Thyroid gland (tissue), 4 donors: ENCODE data around the gene PLD3. TPM values are rescaled to one million over a fixed set of nuclear protein-coding genes. Genes with fewer than 3 reads are reported as not detected.

ENCODE experiments used
- DNase-seq, 2 donors: peaks; one replicate each; pipeline ENCODE4 v3.0.0-alpha.2; 2019
- H3K27ac ChIP-seq, 3 donors: fragments of 200-600 bp; sonication (generic); 1 replicate in 2 of 3; 2 replicates in 1 of 3; pipeline ENCODE4 v1.5.1; 2016 to 2019; ENCODE audit warnings: mild to moderate bottlenecking in 1 of 3, moderate library complexity in 1 of 3
- H3K27me3 ChIP-seq: fragments of 200-600 bp; sonication (generic); one replicate; pipeline ENCODE4 v1.5.1; 2019
- H3K36me3 ChIP-seq, 2 donors: fragments of 200-600 bp; sonication (generic); one replicate each; pipeline ENCODE4 v1.5.1; 2016 to 2019
- H3K4me1 ChIP-seq, 2 donors: fragments of 200-600 bp; sonication (generic); one replicate each; pipeline ENCODE4 v1.5.1; 2017 to 2019
- H3K4me3 ChIP-seq, 3 donors: fragments of 200-600 bp; sonication (generic); replicated peaks in 1 of 3; 1 replicate in 2 of 3; 2 replicates in 1 of 3; pipeline ENCODE4 v1.5.1; 2016; ENCODE audit warnings: mild to moderate bottlenecking in 1 of 3
- H3K9me3 ChIP-seq: fragments of 200-600 bp; sonication (generic); one replicate; pipeline ENCODE4 v1.5.1; 2017
- POLR2A ChIP-seq, 2 donors: fragments of 450-650 bp; IDR thresholded peaks; one replicate each; pipeline ENCODE4 v1.6.1; 2017; ENCODE audit warnings: antibody characterized with exemption in 2 of 2, mild to moderate bottlenecking in 2 of 2, moderate library complexity in 1 of 2
- WGBS, 2 donors: methylation state at CpG; one replicate each; pipeline ENCODE4 v1.1.5; 2017; 5-methylcytosine and 5-hydroxymethylcytosine counted together
- intact Hi-C: fragments of 100-400 bp; cut with DNase I; formaldehyde crosslinking; loops from one replicate; pipeline ENCODE4 v1.15.1; 2023
- total RNA-seq, 4 donors: library from RNA; depleted of rRNA; stranded (reverse); fragments of >200 nt; gene quantifications; one replicate each; pipeline ENCODE4 v1.2.3, GENCODE V29; 2016
- TF ChIP-seq, protein P1 (sequence below), 6 experiments: fragments of 200-600 bp in 3 of 6; fragments of 450-650 bp in 3 of 6; sonication (generic) in 3 of 6; IDR thresholded peaks; one replicate each; pipeline ENCODE4 v1.5.1; 2016 to 2019; ENCODE audit warnings: antibody characterized with exemption in 6 of 6, mild to moderate bottlenecking in 2 of 6, inconsistent platforms in 1 of 6, moderate library complexity in 1 of 6

Gene PLD3
- total RNA-seq, 4 donors from 2014 or later: 151 to 258 (median 244) TPM

DNA sequence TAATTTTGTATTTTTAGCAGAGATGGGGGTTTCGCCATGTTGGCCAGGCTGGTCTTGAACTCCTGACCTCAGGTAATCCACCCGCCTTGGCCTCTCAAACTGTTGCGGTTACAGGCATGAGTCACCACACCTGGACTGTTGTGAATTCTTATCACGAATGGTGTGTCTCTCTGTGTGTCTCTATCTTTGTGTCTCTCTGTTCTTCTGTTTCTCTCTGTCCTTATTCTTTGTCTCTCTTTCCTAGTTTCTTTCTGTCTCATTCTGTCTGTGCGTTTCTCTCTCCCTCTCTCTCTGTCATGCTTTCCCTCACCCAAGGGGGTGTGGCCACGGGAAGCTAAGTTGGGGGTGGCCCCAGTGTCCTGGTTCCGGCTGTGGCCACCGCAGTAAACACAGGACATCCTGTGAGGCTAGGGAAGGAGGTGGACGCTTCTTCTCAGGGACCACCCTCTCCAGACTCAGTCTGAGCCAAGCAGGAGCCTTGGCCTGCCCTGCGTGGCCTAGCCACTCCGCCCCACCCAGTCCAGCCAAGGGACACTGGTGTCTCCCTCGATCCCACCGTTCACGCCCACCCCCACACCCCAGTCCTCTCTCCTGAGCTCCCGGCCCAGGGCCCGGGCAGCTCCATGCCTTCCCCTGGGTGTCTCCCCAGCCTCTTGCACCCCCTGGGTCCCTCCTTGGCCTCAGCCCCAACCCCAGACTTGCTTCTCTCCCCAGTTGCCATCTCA, 68.6 kb downstream of the PLD3 start:
- H3K4me3 ChIP-seq: no peak overlapping the region
- intact Hi-C loops: no loop called here
- H3K27ac ChIP-seq: peak overlapping the region; percentile 70 to 84 (median 80)
- H3K9me3 ChIP-seq: no peaks in the 10 kb centered on the region
- H3K4me1 ChIP-seq: peaks cover 29 to 32% of the 10 kb centered on the region in 2 donors
- no peaks in the 10 kb centered on the region for H3K27me3 ChIP-seq
- DNase-seq: peak in 1 of 2 donors; percentile 38
- no peaks in the 10 kb centered on the region for H3K36me3 ChIP-seq
- TF ChIP-seq POLR2A (IDR thresholded peaks at IDR 0.05): peak in 1 of 2 donors; percentile 43
- TF ChIP-seq, protein P1, sequence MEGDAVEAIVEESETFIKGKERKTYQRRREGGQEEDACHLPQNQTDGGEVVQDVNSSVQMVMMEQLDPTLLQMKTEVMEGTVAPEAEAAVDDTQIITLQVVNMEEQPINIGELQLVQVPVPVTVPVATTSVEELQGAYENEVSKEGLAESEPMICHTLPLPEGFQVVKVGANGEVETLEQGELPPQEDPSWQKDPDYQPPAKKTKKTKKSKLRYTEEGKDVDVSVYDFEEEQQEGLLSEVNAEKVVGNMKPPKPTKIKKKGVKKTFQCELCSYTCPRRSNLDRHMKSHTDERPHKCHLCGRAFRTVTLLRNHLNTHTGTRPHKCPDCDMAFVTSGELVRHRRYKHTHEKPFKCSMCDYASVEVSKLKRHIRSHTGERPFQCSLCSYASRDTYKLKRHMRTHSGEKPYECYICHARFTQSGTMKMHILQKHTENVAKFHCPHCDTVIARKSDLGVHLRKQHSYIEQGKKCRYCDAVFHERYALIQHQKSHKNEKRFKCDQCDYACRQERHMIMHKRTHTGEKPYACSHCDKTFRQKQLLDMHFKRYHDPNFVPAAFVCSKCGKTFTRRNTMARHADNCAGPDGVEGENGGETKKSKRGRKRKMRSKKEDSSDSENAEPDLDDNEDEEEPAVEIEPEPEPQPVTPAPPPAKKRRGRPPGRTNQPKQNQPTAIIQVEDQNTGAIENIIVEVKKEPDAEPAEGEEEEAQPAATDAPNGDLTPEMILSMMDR (IDR thresholded peaks at IDR 0.05): no peak
- WGBS, 2 donors: 51 to 54% methylated on average over 16 of the region's 16 CpGs

DNA sequence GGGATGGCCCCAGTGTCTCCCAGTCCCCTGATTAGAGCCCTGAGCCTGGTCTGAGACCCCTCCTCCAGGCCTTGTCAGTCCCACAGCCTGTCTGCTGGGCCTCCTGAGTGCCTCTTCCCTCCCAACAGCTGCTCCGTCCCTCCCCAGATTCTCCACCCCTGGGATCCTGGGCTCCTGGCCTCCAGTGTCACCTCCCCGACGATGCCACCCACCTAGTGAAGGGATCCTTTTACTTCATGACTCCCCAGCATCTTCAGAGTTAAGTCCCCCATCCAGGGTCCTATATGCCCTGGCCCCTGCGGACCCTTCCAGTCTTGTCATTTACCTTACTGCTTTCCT, 69.1 kb downstream of the PLD3 start:
- Histone ChIP-seq H3K27me3 (no peaks in the 10 kb centered on the region), H3K27ac (peak overlapping the region; percentile 70 to 84 (median 80)), H3K4me1 (peaks cover 35 to 37% of the 10 kb centered on the region in 2 donors), H3K36me3 (peaks cover 2 to 3% of the 10 kb centered on the region in 2 donors), H3K9me3 (no peaks in the 10 kb centered on the region), H3K4me3 (no peak overlapping the region)
- 77 to 79% methylated on average over 4 of the region's 4 CpGs for WGBS, 2 donors
- intact Hi-C loops: no loop called here
- DNase-seq: no peak
- TF ChIP-seq POLR2A (IDR thresholded peaks at IDR 0.05): no peak
- TF ChIP-seq, protein P1 (IDR thresholded peaks at IDR 0.05): no peak

DNA sequence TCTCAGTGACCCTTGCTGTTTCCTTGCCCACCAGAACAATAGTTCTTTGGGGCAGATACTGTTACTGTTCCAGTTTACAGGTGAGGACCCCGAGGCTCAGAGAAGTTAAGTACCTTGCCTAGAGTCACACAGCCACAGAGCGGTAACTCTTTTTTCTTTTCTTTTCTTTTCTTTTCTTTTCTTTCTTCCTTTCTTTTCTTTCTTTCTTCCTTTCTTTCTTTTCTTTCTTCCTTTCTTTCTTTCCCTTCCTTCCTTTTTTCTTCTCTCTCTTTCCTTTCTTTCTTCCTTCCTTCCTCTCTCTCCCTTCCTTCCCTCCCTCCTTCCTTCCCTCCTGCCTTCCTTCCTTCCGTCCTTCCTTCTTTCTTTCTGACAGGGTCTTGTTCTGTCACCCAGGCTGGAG, 69.5 kb downstream of the PLD3 start:
- peaks cover 39 to 41% of the 10 kb centered on the region in 2 donors for H3K4me1 ChIP-seq
- no peaks in the 10 kb centered on the region for H3K27me3 ChIP-seq
- peaks cover 6 to 7% of the 10 kb centered on the region in 2 donors for H3K36me3 ChIP-seq
- H3K27ac ChIP-seq: peak overlapping the region in 2 of 3 donors; percentile 80 to 84
- WGBS, 2 donors: 90 to 93% methylated on average over 3 of the region's 3 CpGs
- H3K4me3 ChIP-seq: no peak overlapping the region
- intact Hi-C loops: no loop called here
- TF ChIP-seq, protein P1 (IDR thresholded peaks at IDR 0.05): no peak
- no peak for TF ChIP-seq POLR2A (IDR thresholded peaks at IDR 0.05)
- no peaks in the 10 kb centered on the region for H3K9me3 ChIP-seq
- DNase-seq: no peak

DNA sequence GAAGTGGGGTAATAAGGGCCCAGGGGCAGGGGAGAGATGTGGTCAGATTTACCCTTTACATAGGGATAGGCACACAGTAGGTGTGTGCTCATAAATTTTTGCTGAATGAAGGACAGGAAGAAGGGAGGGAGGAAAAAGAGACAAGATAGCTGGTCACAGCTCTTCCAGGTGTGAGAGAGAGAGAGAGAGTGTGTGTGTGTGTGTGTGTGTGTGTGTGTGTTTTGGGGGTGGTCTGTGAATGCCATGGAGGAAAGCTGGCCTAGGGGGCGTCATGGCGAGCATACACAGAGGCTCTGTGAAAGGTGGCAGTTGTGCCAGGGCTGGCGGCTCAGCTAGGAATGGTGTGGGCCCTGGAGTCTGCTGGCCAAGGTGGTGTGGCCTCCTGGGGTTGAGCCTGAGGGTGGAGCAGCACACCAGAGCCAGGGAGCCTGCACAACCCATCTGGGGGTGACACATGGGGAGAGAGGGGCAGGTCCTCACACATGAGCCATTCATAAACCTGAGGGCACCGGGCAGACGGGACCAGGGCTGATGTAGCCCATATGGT, 70.6 kb downstream of the PLD3 start:
- Histone ChIP-seq H3K27ac (no peak overlapping the region), H3K36me3 (peaks cover 9 to 10% of the 10 kb centered on the region in 2 donors), H3K27me3 (no peaks in the 10 kb centered on the region), H3K4me1 (peaks cover 46 to 52% of the 10 kb centered on the region in 2 donors), H3K9me3 (no peaks in the 10 kb centered on the region), H3K4me3 (no peak overlapping the region)
- no peak for TF ChIP-seq POLR2A (IDR thresholded peaks at IDR 0.05)
- TF ChIP-seq, protein P1 (IDR thresholded peaks at IDR 0.05): no peak
- no peak for DNase-seq
- intact Hi-C loops: no loop called here
- WGBS, 2 donors: 66 to 86% methylated on average over 3 to 5 of the region's 5 CpGs

DNA sequence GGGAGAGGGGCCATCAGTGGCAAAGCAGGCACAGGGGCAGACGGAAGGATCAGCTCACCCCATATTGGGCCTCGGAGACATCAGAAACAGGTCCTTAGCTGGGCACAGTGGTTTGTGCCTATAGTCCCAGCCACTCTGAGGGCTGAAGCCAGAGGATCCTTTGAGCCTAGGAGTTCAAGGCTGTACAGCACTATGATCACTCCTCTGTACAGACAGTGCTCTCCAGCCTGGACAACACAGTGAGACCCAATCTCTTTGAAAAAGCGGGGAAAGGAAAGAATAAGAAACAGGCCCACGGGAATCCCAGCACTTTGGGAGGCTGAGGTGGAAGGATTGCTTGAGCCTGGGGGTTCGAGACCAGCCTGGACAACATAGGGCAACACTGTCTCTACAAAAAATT, 71.3 kb downstream of the PLD3 start:
- Histone ChIP-seq H3K36me3 (peaks cover 9 to 10% of the 10 kb centered on the region in 2 donors), H3K27ac (no peak overlapping the region), H3K4me3 (no peak overlapping the region), H3K9me3 (no peaks in the 10 kb centered on the region), H3K4me1 (peaks cover 45 to 49% of the 10 kb centered on the region in 2 donors), H3K27me3 (no peaks in the 10 kb centered on the region)
- 80 to 93% methylated on average over 5 of the region's 5 CpGs for WGBS, 2 donors
- intact Hi-C loops: no loop called here
- TF ChIP-seq, protein P1 (IDR thresholded peaks at IDR 0.05): no peak
- TF ChIP-seq POLR2A (IDR thresholded peaks at IDR 0.05): no peak
- no peak for DNase-seq
